HepG2 (cell line): ENCODE results near the gene FRMD1.

Source experiments
- ATF7 ChIP-seq, 2 experiments: fragments of 450-650 bp in 1 of 2; sonication (generic) in 1 of 2; formaldehyde crosslinking in 1 of 2; IDR thresholded peaks; 2 replicates each; pipeline versions ENCODE4 v1.4.0 to v1.6.1; 2016 to 2020; ENCODE audit warnings: antibody characterized with exemption in 1 of 2, mild to moderate bottlenecking in 1 of 2, missing genetic modification reagents in 1 of 2
- CBX2 ChIP-seq, 2 experiments: fragments of 200-600 bp in 1 of 2; sonication (generic); formaldehyde crosslinking in 1 of 2; IDR thresholded peaks; 2 replicates each; pipeline versions ENCODE4 v1.7.0 to v1.8.1; 2018 to 2022; ENCODE audit warnings: low read depth in 2 of 2, low read length in 1 of 2, mild to moderate bottlenecking in 1 of 2, missing genetic modification reagents in 1 of 2
- DDIT3 ChIP-seq: sonication (generic); formaldehyde crosslinking; IDR thresholded peaks from 2 replicates; pipeline ENCODE4 v1.4.0; 2020; ENCODE audit warnings: mild to moderate bottlenecking, missing genetic modification reagents
- MXI1 ChIP-seq: IDR thresholded peaks from 3 replicates; pipeline ENCODE4 v1.6.1; 2012; ENCODE audit warnings: low read depth, low read length, inconsistent platforms, borderline replicate concordance
- NCOA1 ChIP-seq: sonication (generic); formaldehyde crosslinking; IDR thresholded peaks from 2 replicates; pipeline ENCODE4 v1.9.0; 2021; ENCODE audit warnings: missing genetic modification reagents
- NR3C1 ChIP-seq: sonication (generic); formaldehyde crosslinking; IDR thresholded peaks from 2 replicates; pipeline ENCODE4 v1.4.0; 2020; ENCODE audit warnings: missing genetic modification reagents
- PTBP1 ChIP-seq: fragments of 200-400 bp; formaldehyde crosslinking; IDR thresholded peaks from 2 replicates; pipeline ENCODE4 v1.6.1; 2018; ENCODE audit warnings: low read length, low read depth; ENCODE audit not compliant: poor library complexity, severe bottlenecking
- RAD21 ChIP-seq: fragments of 450-650 bp; formaldehyde crosslinking; IDR thresholded peaks from 2 replicates; pipeline ENCODE4 v1.5.0; 2020; ENCODE audit warnings: mild to moderate bottlenecking
- SAFB2 ChIP-seq: sonication (generic); formaldehyde crosslinking; IDR thresholded peaks from 2 replicates; pipeline ENCODE4 v1.5.1; 2020; ENCODE audit warnings: missing genetic modification reagents, low read depth, mild to moderate bottlenecking, borderline replicate concordance
- SRF ChIP-seq: IDR thresholded peaks from 2 replicates; pipeline ENCODE4 v1.6.1; 2011; ENCODE audit warnings: mild to moderate bottlenecking, low read depth, low read length, moderate library complexity
- TCF7 ChIP-seq: sonication (generic); IDR thresholded peaks from 2 replicates; pipeline ENCODE4 v1.6.1; 2016; ENCODE audit warnings: antibody characterized with exemption, low read depth

- TF ChIP-seq NR3C1: no peak
- no peak for TF ChIP-seq MXI1
- TF ChIP-seq PTBP1: no peak
- TF ChIP-seq SRF: no peak
- TF ChIP-seq RAD21 (CRISPR knock-in tag): no peak
- no peak for TF ChIP-seq SAFB2 (CRISPR knock-in tag)
- TF ChIP-seq TCF7: no peak
- TF ChIP-seq NCOA1 (CRISPR knock-in tag): no peak
- no peak for TF ChIP-seq DDIT3 (CRISPR knock-in tag)
- no peak for TF ChIP-seq ATF7 (IDR thresholded peaks at IDR 0.05)
- no peak for TF ChIP-seq ATF7 (CRISPR knock-in tag; IDR thresholded peaks at IDR 0.05)
- TF ChIP-seq CBX2 (IDR thresholded peaks at IDR 0.05; ENCODE audit: low read depth, low read length): no peak
- no peak for TF ChIP-seq CBX2 (CRISPR knock-in tag; IDR thresholded peaks at IDR 0.05; ENCODE audit: low read depth)
These were observed 52.9 kb downstream of the FRMD1 start for GRCh38 chr6:168025831-168026710.
